HEK293T (cell line): ENCODE results near the gene ARL5C.

Experiments
- CTCF ChIA-PET: fragments of 350-600 bp; formaldehyde crosslinking; extraction: SDS; loops from one replicate; lab custom pipeline; 2021; ENCODE audit warnings: antibody characterized with exemption, inconsistent platforms; lab: Yijun Ruan, JAX
- POLR2A ChIA-PET: fragments of 350-600 bp; formaldehyde crosslinking; extraction: SDS; loops from one replicate; lab custom pipeline; 2020; ENCODE audit warnings: antibody characterized with exemption, inconsistent platforms; lab: Yijun Ruan, JAX
- DNase-seq: peaks from one replicate; pipeline ENCODE4 v3.0.0; 2012; ENCODE audit warnings: mixed read lengths; ENCODE audit errors: extremely low spot score
- ARNT ChIP-seq: fragments of 450-650 bp; IDR thresholded peaks from 2 replicates; pipeline ENCODE4 v1.6.1; 2017; ENCODE audit warnings: mild to moderate bottlenecking
- BHLHE40 ChIP-seq: fragments of 450-650 bp; IDR thresholded peaks from 2 replicates; pipeline ENCODE4 v1.6.1; 2016; ENCODE audit warnings: mild to moderate bottlenecking, moderate library complexity, borderline replicate concordance
- CTBP1 ChIP-seq: fragments of 450-650 bp; IDR thresholded peaks from 2 replicates; pipeline ENCODE4 v1.6.1; 2016; ENCODE audit warnings: borderline replicate concordance
- ELF4 ChIP-seq: fragments of 450-650 bp; IDR thresholded peaks from 2 replicates; pipeline ENCODE4 v1.6.1; 2017; ENCODE audit warnings: antibody characterized with exemption
- FOXA1 ChIP-seq: fragments of 450-650 bp; IDR thresholded peaks from 2 replicates; pipeline ENCODE4 v1.6.1; 2016; ENCODE audit warnings: mild to moderate bottlenecking
- FOXK2 ChIP-seq: fragments of 450-650 bp; IDR thresholded peaks from 2 replicates; pipeline ENCODE4 v1.6.1; 2016; ENCODE audit warnings: mild to moderate bottlenecking
- FOXM1 ChIP-seq: fragments of 450-650 bp; IDR thresholded peaks from 2 replicates; pipeline ENCODE4 v1.6.1; 2017; ENCODE audit warnings: mild to moderate bottlenecking, borderline replicate concordance
- HDGF ChIP-seq: fragments of 450-650 bp; IDR thresholded peaks from 2 replicates; pipeline ENCODE4 v1.6.1; 2017; ENCODE audit warnings: antibody characterized with exemption, borderline replicate concordance
- L3MBTL2 ChIP-seq: fragments of 450-650 bp; conservative IDR thresholded peaks from 2 replicates; pipeline ENCODE4 v1.6.1; 2016; ENCODE audit warnings: mild to moderate bottlenecking
- LEF1 ChIP-seq: fragments of 450-650 bp; IDR thresholded peaks from 2 replicates; pipeline ENCODE4 v1.6.1; 2017; ENCODE audit warnings: mild to moderate bottlenecking, borderline replicate concordance
- NFRKB ChIP-seq: fragments of 450-650 bp; IDR thresholded peaks from 2 replicates; pipeline ENCODE4 v1.6.1; 2016; ENCODE audit warnings: mild to moderate bottlenecking, moderate library complexity
- PKNOX1 ChIP-seq: fragments of 450-650 bp; IDR thresholded peaks from 2 replicates; pipeline ENCODE4 v1.6.1; 2016
- SP1 ChIP-seq: fragments of 450-650 bp; IDR thresholded peaks from 2 replicates; pipeline ENCODE4 v1.6.1; 2017
- SUZ12 ChIP-seq: fragments of 450-650 bp; IDR thresholded peaks from 2 replicates; pipeline ENCODE4 v1.6.1; 2016; ENCODE audit warnings: mild to moderate bottlenecking
- TARDBP ChIP-seq: fragments of 450-650 bp; IDR thresholded peaks from 2 replicates; pipeline ENCODE4 v1.6.1; 2016
- ZNF384 ChIP-seq: fragments of 450-650 bp; IDR thresholded peaks from 2 replicates; pipeline ENCODE4 v1.6.1; 2016

The ARL5C gene

DNA sequence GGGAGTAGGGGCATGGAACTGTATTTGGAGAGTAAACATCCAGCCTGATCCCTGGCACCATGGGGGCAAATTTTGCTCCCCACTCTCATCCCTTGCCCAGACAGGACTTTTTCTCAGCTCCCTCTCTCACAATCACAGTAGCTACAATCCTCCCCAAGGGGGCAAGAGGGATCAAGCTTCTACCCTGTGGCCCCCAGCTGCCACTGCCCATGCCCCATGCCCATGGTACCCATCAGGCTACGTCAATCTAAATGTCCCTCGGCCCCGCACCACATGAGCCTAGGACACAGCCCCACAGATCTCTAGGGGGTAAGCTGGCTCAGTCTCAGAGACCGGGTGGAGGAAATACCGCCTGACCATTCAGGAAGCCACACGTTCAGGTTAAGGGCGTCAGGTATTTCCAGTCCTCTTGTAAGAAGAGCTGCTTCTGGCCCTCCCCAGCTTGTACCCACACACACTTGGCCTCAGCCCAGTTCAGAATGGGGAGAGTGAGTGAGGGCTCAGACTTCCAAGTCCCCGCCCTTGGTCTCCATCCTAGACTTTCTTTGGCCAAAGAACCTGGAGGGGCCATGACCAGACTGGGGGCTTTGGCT lies 29.7 kb upstream of the ARL5C start:
- TF ChIP-seq CTBP1 (no peak), SP1 (no peak), BHLHE40 (no peak), SUZ12 (no peak)
- CTCF ChIA-PET = interaction anchor here (0.5 to 2.7 kb wide), 8 partner anchors 21 to 213 kb away, joined by 3 to 13 read pairs (median 7); no protein-coding TSS in a partner anchor
- POLR2A ChIA-PET = interaction anchor here (1.5 to 2.1 kb wide), 2 partner anchors 9 to 12 kb away, joined by 4 to 11 read pairs; no protein-coding TSS in a partner anchor
- no peak for DNase-seq

DNA sequence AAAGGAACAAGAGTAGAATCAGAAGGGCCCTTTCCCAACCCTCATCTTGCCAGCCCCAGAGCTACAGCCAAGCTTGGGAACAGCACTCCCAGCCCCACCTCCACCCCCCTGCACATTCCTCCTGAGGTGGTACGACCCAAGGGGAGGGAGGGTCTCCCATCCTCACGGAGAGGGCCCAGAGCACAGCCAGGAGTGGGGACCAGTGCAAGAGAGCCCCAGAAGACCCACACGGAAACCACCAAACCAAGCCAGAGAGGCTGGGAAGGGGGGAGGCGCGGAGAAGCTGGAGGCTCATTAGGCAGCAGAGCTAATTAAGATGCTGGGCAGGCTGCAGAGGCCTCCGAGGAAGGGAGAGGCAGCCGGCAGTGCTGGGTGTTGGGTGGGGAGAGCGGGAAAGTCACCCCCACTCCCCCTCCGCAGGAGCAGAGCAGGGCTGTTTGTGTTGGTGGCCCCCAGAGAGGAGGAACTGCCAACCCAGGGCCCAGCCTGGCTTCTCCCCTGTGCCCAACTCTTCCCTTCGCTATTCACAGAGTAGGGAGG lies 29.1 kb upstream of the ARL5C start:
- DNase-seq = no peak
- TF ChIP-seq HDGF = no peak
- no peak for TF ChIP-seq FOXA1
- no peak for TF ChIP-seq TARDBP
- no peak for TF ChIP-seq SP1
- TF ChIP-seq BHLHE40 = no peak
- no peak for TF ChIP-seq ZNF384
- TF ChIP-seq FOXK2 = no peak
- TF ChIP-seq FOXM1 = no peak
- TF ChIP-seq PKNOX1 = no peak
- TF ChIP-seq SUZ12 = no peak
- no peak for TF ChIP-seq L3MBTL2
- CTCF ChIA-PET = interaction anchor here (0.6 to 2.7 kb wide), 14 partner anchors 9 to 49 kb away, joined by 3 to 13 read pairs (median 4); partner anchors contain the start of gene ARL5C
- POLR2A ChIA-PET = interaction anchor here (1.0 to 2.1 kb wide), 3 partner anchors 9 to 55 kb away, joined by 3 to 11 read pairs (median 4); no protein-coding TSS in a partner anchor

- CTCF ChIA-PET = interaction anchor here (0.6 to 2.7 kb wide), 14 partner anchors 9 to 50 kb away, joined by 3 to 13 read pairs (median 4); partner anchors contain the start of gene ARL5C
- TF ChIP-seq PKNOX1 (peak; percentile 52), FOXK2 (no peak)
- POLR2A ChIA-PET = interaction anchor here (1.0 to 2.1 kb wide), 3 partner anchors 10 to 56 kb away, joined by 3 to 11 read pairs (median 4); no protein-coding TSS in a partner anchor
- peak; percentile 67 for DNase-seq
Observed at GRCh38 chr17:39194089-39194984, 28.4 kb upstream of the ARL5C start.

GRCh38 chr17:39193346-39193745 lies 27.4 kb upstream of the ARL5C start:
- no peak for DNase-seq
- CTCF ChIA-PET = interaction anchor here (0.6 kb wide), 1 partner anchor 22 kb away, joined by 3 read pairs; no protein-coding TSS in a partner anchor
- POLR2A ChIA-PET = no interaction called here
- TF ChIP-seq HDGF (no peak), FOXM1 (no peak), BHLHE40 (no peak), ELF4 (no peak), CTBP1 (no peak), LEF1 (no peak), SUZ12 (no peak), SP1 (no peak), L3MBTL2 (no peak)

DNA sequence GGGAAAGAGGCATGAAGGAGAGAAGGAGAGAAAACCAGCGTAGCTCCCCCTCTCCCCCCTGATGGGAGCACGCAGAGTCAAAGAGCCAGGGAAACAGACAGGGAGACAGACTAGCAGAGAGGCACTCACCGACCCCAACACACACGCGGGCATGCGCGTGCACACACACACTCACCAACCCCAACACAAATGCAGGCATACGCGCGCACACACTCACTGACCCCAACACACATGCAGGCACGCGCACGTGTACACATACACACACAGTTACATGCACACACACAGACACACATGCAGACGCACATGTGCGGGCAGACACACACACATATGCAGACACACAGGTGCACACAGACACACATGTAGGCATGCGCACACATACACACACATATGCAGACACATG lies 26.9 kb upstream of the ARL5C start:
- ChIA-PET POLR2A (no interaction called here), CTCF (interaction anchor here (0.6 kb wide), 1 partner anchor 21 kb away, joined by 3 read pairs; no protein-coding TSS in a partner anchor)
- no peak for DNase-seq
- TF ChIP-seq SUZ12 (no peak), FOXK2 (no peak), LEF1 (no peak), HDGF (no peak), ZNF384 (no peak), L3MBTL2 (no peak), TARDBP (no peak), FOXA1 (no peak), ELF4 (no peak), SP1 (no peak), ARNT (no peak), FOXM1 (no peak), BHLHE40 (no peak), PKNOX1 (no peak), CTBP1 (no peak), NFRKB (no peak)
